Measurements from ENCODE around the gene METTL2A.
"Not testable (repeated sequence)": the region's sequence is repeated elsewhere in the genome, so short reads cannot be mapped to it uniquely, and the experiment has no call there.

- not testable (repeated sequence) for TF ChIP-seq CTCF, POLR2A, POLR2AphosphoS5, EP300 (IDR thresholded peaks at IDR 0.05)
Observed at GRCh38 chr17:62482553-62482952, 58.9 kb downstream of the METTL2A start.

Data from stomach (tissue), 4 donors.